GM13976 (cell line): Measurements from ENCODE around the gene TNFRSF19.
"Not testable (repeated sequence)": the region's sequence is repeated elsewhere in the genome, so short reads cannot be mapped to it uniquely, and the experiment has no call there.

Source experiments
- DNase-seq: peaks from one replicate; pipeline ENCODE4 v3.0.0; 2012; ENCODE audit warnings: low spot score
- CTCF ChIP-seq: IDR thresholded peaks from 2 replicates; pipeline ENCODE4 v1.5.1; 2012; ENCODE audit warnings: borderline replicate concordance, mild to moderate bottlenecking; ENCODE audit not compliant: insufficient read depth; ENCODE audit errors: extremely low read depth, missing control alignments, control extremely low read depth
- in situ Hi-C: fragments of 300-500 bp; cut with MboI; formaldehyde crosslinking; loops from one replicate; pipeline ENCODE4 v1.12.0; 2022; ENCODE audit warnings: low sequenced_read_pairs, mixed read lengths, inconsistent platforms; ENCODE audit not compliant: unreplicated experiment

The TNFRSF19 gene

GRCh38 chr13:23570099-23570920 lies at the start of gene TNFRSF19:
Gene TNFRSF19 (plus strand): TSS chr13:23570412. CDS start chr13:23590184, 19,772 bp downstream.
- in situ Hi-C loops = loop anchor here (10.0 kb wide), 1 partner anchor 294 kb away; no protein-coding TSS in a partner anchor
- no peak for TF ChIP-seq CTCF

GRCh38 chr13:23529926-23530325 lies 40.3 kb upstream of the TNFRSF19 start:
- DNase-seq, in situ Hi-C loops: not testable (repeated sequence)

More at GRCh38 chr13:23570099-23570920, at the start of gene TNFRSF19:
- no peak for DNase-seq

DNA sequence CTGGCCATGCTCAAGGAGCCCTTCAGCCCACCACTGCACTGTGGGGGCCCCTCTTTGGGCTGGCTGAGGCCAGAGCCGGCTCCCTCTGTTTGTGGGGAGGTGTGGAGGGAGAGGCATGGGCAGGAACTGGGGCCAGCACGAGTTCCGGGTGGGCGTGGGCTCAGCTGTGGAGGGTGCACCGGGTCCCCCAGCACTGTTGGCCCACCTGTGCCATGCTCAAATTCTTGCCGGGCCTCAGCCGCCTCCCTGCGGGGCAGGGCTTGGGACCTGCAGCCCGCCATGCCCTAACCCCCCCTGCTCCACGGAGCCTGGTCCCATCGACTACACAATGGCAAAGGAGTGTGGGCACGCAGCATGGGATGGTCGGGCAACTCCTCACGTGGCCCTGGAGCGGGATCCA lies 38.8 kb upstream of the TNFRSF19 start:
- TF ChIP-seq CTCF = no peak
- DNase-seq = no peak
- in situ Hi-C loops = no loop called here

- in situ Hi-C loops = no loop called here
- no peak for TF ChIP-seq CTCF
- no peak for DNase-seq
These were observed 36.1 kb upstream of the TNFRSF19 start for GRCh38 chr13:23534090-23534489.

DNA sequence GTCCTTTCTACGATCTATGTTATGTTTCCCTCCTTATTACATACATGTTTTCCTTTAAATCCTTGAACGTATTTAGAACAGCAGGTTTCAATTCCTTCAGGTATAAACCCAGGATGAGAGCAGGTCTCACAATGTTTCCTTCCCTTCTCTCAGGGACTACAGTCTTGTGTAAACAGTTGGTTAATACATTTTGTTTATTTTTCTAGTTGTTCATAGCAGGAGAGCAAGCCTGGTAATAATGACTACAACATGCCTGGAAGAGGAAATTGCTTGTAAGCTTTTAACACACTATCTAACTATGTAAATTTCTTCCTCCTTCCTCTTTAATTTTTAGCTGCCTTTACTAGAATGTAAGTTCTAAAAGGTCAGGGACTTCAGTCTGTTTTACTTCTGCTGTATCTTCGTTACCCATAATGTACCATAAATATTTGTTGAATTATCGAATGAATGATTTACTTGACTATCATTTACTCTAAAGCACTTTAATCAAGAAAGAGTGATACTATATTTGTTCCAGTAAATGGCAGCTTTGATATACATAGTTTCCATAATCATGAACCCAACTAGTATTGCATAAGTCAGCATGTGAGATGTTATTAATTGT lies 28.9 kb upstream of the TNFRSF19 start:
- TF ChIP-seq CTCF = no peak
- no peak for DNase-seq

DNA sequence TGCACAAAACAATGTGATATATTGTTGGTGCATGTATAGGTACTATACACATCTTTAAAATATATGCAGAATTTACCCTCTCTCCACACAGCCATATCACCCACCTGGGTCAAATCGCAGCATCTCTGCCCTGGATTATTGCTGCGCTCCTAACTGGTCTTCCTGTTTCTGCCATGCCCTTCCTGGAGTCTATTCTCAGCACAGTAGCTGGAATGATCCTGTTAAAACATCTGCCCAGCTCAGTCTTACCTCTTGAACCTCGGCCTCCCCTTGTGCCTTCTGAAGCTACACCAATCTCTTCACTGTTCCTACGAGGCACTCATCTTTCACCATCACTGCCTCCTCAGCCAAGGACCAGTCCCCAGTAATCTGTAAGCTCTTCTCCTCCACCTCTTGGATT lies 25.5 kb upstream of the TNFRSF19 start:
- TF ChIP-seq CTCF = no peak
- no peak for DNase-seq
- in situ Hi-C loops = no loop called here

More for the DNA sequence above, 28.9 kb upstream of the TNFRSF19 start:
- in situ Hi-C loops = no loop called here

DNA sequence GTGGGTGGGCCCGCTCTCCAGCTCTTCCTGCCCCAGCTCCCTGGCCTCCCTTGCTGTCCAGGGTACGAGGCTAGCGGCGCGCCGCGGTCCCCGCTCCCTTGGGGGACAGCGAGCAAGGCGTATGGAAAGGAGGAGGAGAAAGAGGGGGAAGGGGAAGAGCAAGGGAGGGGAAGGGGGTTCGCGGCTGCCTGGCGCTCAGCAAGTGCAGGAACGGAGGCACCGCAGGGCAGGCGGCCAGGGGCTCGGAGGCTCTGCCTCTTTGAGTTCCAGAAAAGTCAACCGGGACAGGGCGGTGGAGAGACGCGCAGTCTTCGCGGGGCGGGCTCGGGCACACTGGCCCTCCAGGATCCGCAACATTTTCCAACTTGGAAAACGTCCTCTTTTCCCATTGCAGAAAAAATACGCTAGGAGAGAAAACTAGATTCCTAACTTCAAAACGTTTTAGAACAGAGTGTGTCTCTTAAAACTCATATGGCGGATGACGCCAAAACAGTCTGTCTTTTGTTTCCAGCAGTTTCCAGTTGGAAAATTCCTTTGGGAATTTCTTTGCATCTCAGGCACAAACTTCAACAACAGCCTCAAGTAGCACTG lies 23.1 kb upstream of the TNFRSF19 start:
- no peak for DNase-seq
- in situ Hi-C loops = no loop called here
- no peak for TF ChIP-seq CTCF
